ENCODE data around the gene SLC6A11. TPM values are rescaled to one million over a fixed set of nuclear protein-coding genes. Genes with fewer than 3 reads are reported as not detected.

SLC6A11 gene
- total and polyA plus RNA-seq, 2 donors (not counting 3 experiments of a cell fraction or from before 2014, with no cell fraction given), result not detected

DNA sequence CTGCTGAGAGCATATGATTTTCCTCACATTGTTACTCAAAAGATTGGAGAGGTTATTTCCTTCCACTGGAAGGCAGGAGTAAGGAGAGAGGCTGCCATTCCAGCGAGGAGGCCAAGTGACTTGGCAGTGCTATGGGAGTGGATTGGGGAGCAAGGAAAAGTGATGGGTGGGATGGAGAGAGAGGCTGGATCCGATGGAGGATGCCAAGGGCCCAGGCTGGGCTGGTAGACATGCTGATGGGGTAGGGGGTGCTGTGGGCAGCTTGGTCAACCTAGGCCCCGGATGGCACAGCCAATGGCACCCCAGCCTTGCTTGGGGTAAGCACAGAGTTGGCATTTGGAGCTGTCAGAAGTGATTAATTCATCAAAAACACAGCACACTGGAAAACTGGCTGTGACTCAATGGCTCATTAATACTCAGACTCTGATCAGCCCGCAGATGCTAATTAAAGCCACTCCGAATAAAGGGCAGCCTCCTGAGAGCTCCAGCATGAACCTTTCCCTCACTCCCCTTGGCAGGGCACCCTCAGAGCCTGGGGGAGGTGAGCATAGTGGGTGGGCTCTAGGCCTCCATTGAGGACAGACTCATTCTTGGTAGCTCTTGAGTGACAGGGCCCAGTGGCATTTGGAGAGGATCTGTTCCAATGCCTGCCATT lies 154.4 kb downstream of the SLC6A11 start:
- H2AFZ ChIP-seq (ENCODE audit: low read depth, low read length), result no peak overlapping the region
- no TSS peak for BruUV-seq (replicated peaks)
- H3K9me1 ChIP-seq (replicated peaks; ENCODE audit: control insufficient read depth, extremely low read depth, insufficient read depth, low read length), result no peaks in the 10 kb centered on the region
- dilution Hi-C loops (cut with MboI; ENCODE audit: extremely low pct_ligation_motif_present, low sequenced_read_pairs) (no loop called here), intact Hi-C loops (cut with micrococcal nuclease) (no loop called here)
- H3K4me3 ChIP-seq (replicated peaks in 1 of 3; ENCODE audit: insufficient read depth in 1 of 3, low read depth in 1 of 3, low read length in 3 of 3), result no peak overlapping the region
- FAIRE-seq (no peak), DNase-seq (ENCODE audit: low read depth, low spot score) (no peak)
- no peaks in the 10 kb centered on the region for H3K36me3 ChIP-seq (ENCODE audit: control insufficient read depth in 2 of 2, extremely low read depth in 1 of 2, insufficient read depth in 2 of 2, low read length in 2 of 2)
- H3K9me3 ChIP-seq (replicated peaks; ENCODE audit: control insufficient read depth, insufficient read depth, low read length), result no peaks in the 10 kb centered on the region
- H3K27me3 ChIP-seq (ENCODE audit: control insufficient read depth in 2 of 2, insufficient read depth in 2 of 2, low read length in 2 of 2), result no peaks in the 10 kb centered on the region
- TF ChIP-seq POLR2AphosphoS5 (IDR thresholded peaks at IDR 0.05; ENCODE audit: insufficient read depth, low read depth, low read length), result no peak
- TF ChIP-seq JUN (IDR thresholded peaks at IDR 0.05; ENCODE audit: borderline replicate concordance, insufficient read depth, insufficient read length, low read depth), result no peak
- no peak for TF ChIP-seq EZH2 (IDR thresholded peaks at IDR 0.05; ENCODE audit: borderline replicate concordance, low read depth, low read length, severe bottlenecking)
- TF ChIP-seq FOS (IDR thresholded peaks at IDR 0.05; ENCODE audit: borderline replicate concordance, insufficient read depth, low read length), result no peak
- no peak for TF ChIP-seq MYC (IDR thresholded peaks at IDR 0.05; ENCODE audit: low read depth, low read length)
- TF ChIP-seq GATA2 (IDR thresholded peaks at IDR 0.05; ENCODE audit: insufficient read depth, insufficient read length, low read depth, low read length), result no peak
- TF ChIP-seq MAX (IDR thresholded peaks at IDR 0.05; ENCODE audit: insufficient read depth, insufficient read length), result no peak
- no peak for TF ChIP-seq POLR2A (IDR thresholded peaks at IDR 0.05; ENCODE audit: low read depth, low read length)
- no peak for TF ChIP-seq CTCF (IDR thresholded peaks at IDR 0.05; ENCODE audit: extremely low read depth in 1 of 2, insufficient read depth in 1 of 2, low read depth in 1 of 2, low read length in 2 of 2)
- ChIA-PET CTCF (interaction anchor here (1.4 kb wide), 1 partner anchor 12 kb away, joined by 4 read pairs; no protein-coding TSS in a partner anchor), POLR2A (no interaction called here)
- no peak overlapping the region for H3K9ac ChIP-seq (replicated peaks; ENCODE audit: extremely low read depth, insufficient read depth, low read length)
- no peaks in the 10 kb centered on the region for H4K20me1 ChIP-seq (replicated peaks; ENCODE audit: control insufficient read depth, extremely low read depth, insufficient read depth, low read length)
- H3K79me2 ChIP-seq (ENCODE audit: control insufficient read depth, insufficient read depth, low read length), result no peaks in the 10 kb centered on the region
- H3K4me2 ChIP-seq (ENCODE audit: insufficient read depth, low read length), result no peak overlapping the region
- no peak overlapping the region for H3K27ac ChIP-seq (ENCODE audit: insufficient read depth, low read depth, low read length)
- no peaks in the 10 kb centered on the region for H3K4me1 ChIP-seq (ENCODE audit: control insufficient read depth, extremely low read depth, insufficient read depth, low read length)
